ENCODE results near the gene CNKSR3. TPM values are rescaled to one million over a fixed set of nuclear protein-coding genes. Genes with fewer than 3 reads are reported as not detected.

The CNKSR3 gene
- total RNA-seq, 2 donors from 2014 or later, result 9.3 to 13.2 TPM

GRCh38 chr6:154462425-154462824 is 48.1 kb downstream of the CNKSR3 start:
- WGBS, 2 donors, result 49 to 51% methylated on average over 5 of the region's 5 CpGs
- TF ChIP-seq POLR2A (IDR thresholded peaks at IDR 0.05), result no peak
- no peak for TF ChIP-seq CTCF (IDR thresholded peaks at IDR 0.05)
- DNase-seq, result peak in 2 of 4 donors; percentile 31 to 38
- ATAC-seq, result no peak
- H3K4me3 ChIP-seq, result no peak overlapping the region
- no peaks in the 10 kb centered on the region for H3K9me3 ChIP-seq
- intact Hi-C loops (cut with DNase I), result no loop called here
- H3K4me1 ChIP-seq, result peaks cover 63% of the 10 kb centered on the region
- H3K27ac ChIP-seq, result no peak overlapping the region
- H3K27me3 ChIP-seq, result no peaks in the 10 kb centered on the region
- no peaks in the 10 kb centered on the region for H3K36me3 ChIP-seq (replicated peaks in 1 of 2; ENCODE audit: insufficient read depth in 1 of 2, low read depth in 2 of 2)

GRCh38 chr6:154461348-154461747 is 49.1 kb downstream of the CNKSR3 start:
- DNase-seq, result no peak
- no peaks in the 10 kb centered on the region for H3K9me3 ChIP-seq
- no peaks in the 10 kb centered on the region for H3K36me3 ChIP-seq (replicated peaks in 1 of 2; ENCODE audit: insufficient read depth in 1 of 2, low read depth in 2 of 2)
- TF ChIP-seq CTCF (IDR thresholded peaks at IDR 0.05) (no peak), POLR2A (IDR thresholded peaks at IDR 0.05) (no peak)
- no peak for ATAC-seq
- no peaks in the 10 kb centered on the region for H3K27me3 ChIP-seq
- 95% methylated on average over 2 of the region's 2 CpGs for WGBS, 2 donors
- peaks cover 71% of the 10 kb centered on the region for H3K4me1 ChIP-seq
- H3K4me3 ChIP-seq, result no peak overlapping the region
- H3K27ac ChIP-seq, result peak overlapping the region in 3 of 4 donors; percentile 62 to 79 (median 74)
- intact Hi-C loops (cut with DNase I), result no loop called here

- Histone ChIP-seq H3K27me3 (no peaks in the 10 kb centered on the region), H3K4me3 (no peak overlapping the region), H3K9me3 (no peaks in the 10 kb centered on the region), H3K27ac (peak overlapping the region; percentile 60 to 79 (median 68)), H3K36me3 (replicated peaks in 1 of 2; ENCODE audit: insufficient read depth in 1 of 2, low read depth in 2 of 2) (no peaks in the 10 kb centered on the region), H3K4me1 (peaks cover 80% of the 10 kb centered on the region)
- WGBS, 2 donors, result 55 to 74% methylated on average over 13 of the region's 13 CpGs
- peak in 1 of 4 donors; percentile 34 for DNase-seq
- ATAC-seq, result peak; percentile 60
- TF ChIP-seq CTCF (IDR thresholded peaks at IDR 0.05) (no peak), POLR2A (IDR thresholded peaks at IDR 0.05) (no peak)
- intact Hi-C loops (cut with DNase I), result no loop called here
Observed at GRCh38 chr6:154460306-154461071, 50.0 kb downstream of the CNKSR3 start.

GRCh38 chr6:154459513-154459912 is 51.0 kb downstream of the CNKSR3 start:
- no peak for DNase-seq
- ATAC-seq, result no peak
- Histone ChIP-seq H3K27me3 (no peaks in the 10 kb centered on the region), H3K36me3 (replicated peaks in 1 of 2; ENCODE audit: insufficient read depth in 1 of 2, low read depth in 2 of 2) (no peaks in the 10 kb centered on the region), H3K27ac (peak overlapping the region in 3 of 4 donors; percentile 62 to 79 (median 74)), H3K9me3 (no peaks in the 10 kb centered on the region), H3K4me3 (no peak overlapping the region), H3K4me1 (peaks cover 86% of the 10 kb centered on the region)
- intact Hi-C loops (cut with DNase I), result no loop called here
- TF ChIP-seq CTCF (IDR thresholded peaks at IDR 0.05), result no peak
- TF ChIP-seq POLR2A (IDR thresholded peaks at IDR 0.05), result no peak
- WGBS, 2 donors, result 88 to 89% methylated on average over 6 of the region's 6 CpGs

Measured in body of pancreas (tissue), 4 donors.